A673 (cell line): ENCODE results near the gene CCRL2.

ENCODE experiments used
- EZH2 ChIP-seq: fragments of 200-600 bp; sonication (generic); IDR thresholded peaks from 2 replicates; pipeline ENCODE4 v1.6.1; 2017; ENCODE audit warnings: borderline replicate concordance, low read depth, mild to moderate bottlenecking, mixed read lengths, antibody characterized with exemption, low read length; ENCODE audit not compliant: poor library complexity, severe bottlenecking
- TF ChIP-seq, protein P1 (sequence below): fragments of 300-800, 200-600 bp; sonication (generic); conservative IDR thresholded peaks from 2 replicates; pipeline ENCODE4 v1.5.1; 2017; ENCODE audit warnings: low read depth, mild to moderate bottlenecking, antibody characterized with exemption, low read length, moderate library complexity, mixed read lengths

DNA sequence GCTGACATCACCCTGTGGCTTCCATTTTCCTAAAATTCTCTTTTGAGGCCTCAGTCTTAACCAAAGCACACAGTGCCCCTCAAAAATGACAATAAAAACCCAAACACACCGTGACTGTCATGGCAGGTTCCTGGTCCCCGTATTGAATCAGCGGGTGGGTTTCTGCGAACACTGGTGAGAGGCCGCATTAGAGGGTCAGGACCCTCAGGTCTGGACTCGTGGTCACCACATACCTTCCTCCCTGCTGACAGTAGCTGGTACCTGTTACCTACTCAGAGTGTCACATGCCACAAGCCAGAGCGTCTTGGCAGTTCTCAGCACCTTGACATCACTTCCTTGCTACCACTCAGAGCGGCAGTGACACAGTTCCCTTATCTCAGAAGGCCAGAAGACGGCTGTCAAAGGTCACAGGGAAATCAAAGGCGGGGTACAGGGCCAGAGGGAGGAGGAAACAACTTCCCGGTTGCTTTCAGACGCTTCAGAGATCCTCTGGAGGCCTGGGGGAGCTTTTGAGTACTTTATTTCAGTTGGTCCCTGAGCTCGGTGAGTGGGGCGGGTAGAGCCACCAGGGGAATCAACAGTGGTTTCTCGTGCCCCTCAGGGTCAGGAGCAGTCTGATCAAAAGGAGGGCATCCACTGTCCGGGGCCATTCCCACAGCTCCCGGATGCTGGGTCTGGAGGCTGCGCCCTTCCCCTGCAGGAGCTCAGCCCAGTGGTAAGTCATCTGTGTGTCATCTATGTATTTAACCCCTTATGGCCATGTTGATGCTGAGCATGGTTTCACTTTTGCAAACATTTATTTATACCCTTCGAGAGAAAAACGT, at the start of gene CCRL2, which contains the start of gene CCR5AS:
- TF ChIP-seq, protein P1, sequence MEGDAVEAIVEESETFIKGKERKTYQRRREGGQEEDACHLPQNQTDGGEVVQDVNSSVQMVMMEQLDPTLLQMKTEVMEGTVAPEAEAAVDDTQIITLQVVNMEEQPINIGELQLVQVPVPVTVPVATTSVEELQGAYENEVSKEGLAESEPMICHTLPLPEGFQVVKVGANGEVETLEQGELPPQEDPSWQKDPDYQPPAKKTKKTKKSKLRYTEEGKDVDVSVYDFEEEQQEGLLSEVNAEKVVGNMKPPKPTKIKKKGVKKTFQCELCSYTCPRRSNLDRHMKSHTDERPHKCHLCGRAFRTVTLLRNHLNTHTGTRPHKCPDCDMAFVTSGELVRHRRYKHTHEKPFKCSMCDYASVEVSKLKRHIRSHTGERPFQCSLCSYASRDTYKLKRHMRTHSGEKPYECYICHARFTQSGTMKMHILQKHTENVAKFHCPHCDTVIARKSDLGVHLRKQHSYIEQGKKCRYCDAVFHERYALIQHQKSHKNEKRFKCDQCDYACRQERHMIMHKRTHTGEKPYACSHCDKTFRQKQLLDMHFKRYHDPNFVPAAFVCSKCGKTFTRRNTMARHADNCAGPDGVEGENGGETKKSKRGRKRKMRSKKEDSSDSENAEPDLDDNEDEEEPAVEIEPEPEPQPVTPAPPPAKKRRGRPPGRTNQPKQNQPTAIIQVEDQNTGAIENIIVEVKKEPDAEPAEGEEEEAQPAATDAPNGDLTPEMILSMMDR: no peak
- no peak for TF ChIP-seq EZH2
